ENCODE results near the gene TSEN15. TPM values are rescaled to one million over a fixed set of nuclear protein-coding genes. Genes with fewer than 3 reads are reported as not detected.

TSEN15 gene
- total and polyA plus RNA-seq, 9 of the 15 experiments (the other 6 are each of a cell fraction or from before 2014, with no cell fraction given) = 25.6 to 121 (median 91.3) TPM

GRCh38 chr1:184051485-184052193 is at the start of gene TSEN15 (continued):
- TF ChIP-seq KHSRP (IDR thresholded peaks at IDR 0.05) (no peak), HEY1 (CRISPR knock-in tag; IDR thresholded peaks at IDR 0.05; ENCODE audit: borderline replicate concordance) (no peak), ZNF696 (CRISPR knock-in tag; conservative IDR thresholded peaks at IDR 0.05) (no peak), KDM1A (IDR thresholded peaks at IDR 0.05) (0 out of 4 replicates have a peak, but pooled peaks of 1 of the 2 experiments have one; percentile 3), ZNF586 (CRISPR knock-in tag; conservative IDR thresholded peaks at IDR 0.05) (no peak), TRIM28 (IDR thresholded peaks at IDR 0.05) (no peak; the same call in 1 of the 2 replicates), HLTF (IDR thresholded peaks at IDR 0.05) (no peak; the same call in 1 of the 2 replicates), POLR3G (IDR thresholded peaks at IDR 0.05; ENCODE audit: extremely low read depth, insufficient read length, insufficient replicate concordance) (no peak), GTF2B (IDR thresholded peaks at IDR 0.05; ENCODE audit: extremely low read depth, insufficient read length) (no peak), SLC30A9 (CRISPR knock-in tag; IDR thresholded peaks at IDR 0.05) (no peak), EHMT2 (IDR thresholded peaks at IDR 0.05) (peak; percentile 40; the same call in 1 of the 2 replicates), NFE2 (IDR thresholded peaks at IDR 0.05; ENCODE audit: low read depth) (peak; percentile 25), NR4A1 (CRISPR knock-in tag; IDR thresholded peaks at IDR 0.05) (peak; percentile 94; the same call in 1 of the 2 replicates), NR4A1 (tag; IDR thresholded peaks at IDR 0.05) (peak; percentile 68; the same call in 1 of the 2 replicates), STAG1 (CRISPR knock-in tag; IDR thresholded peaks at IDR 0.05; ENCODE audit: borderline replicate concordance) (no peak), FIP1L1 (IDR thresholded peaks at IDR 0.05; ENCODE audit: low read depth, low read length, poor library complexity, severe bottlenecking) (peak; percentile 97), NR2C2 (CRISPR knock-in tag; IDR thresholded peaks at IDR 0.05) (peak; percentile 71; the same call in 1 of the 2 replicates), NR2C2 (tag; IDR thresholded peaks at IDR 0.05) (peak; percentile 96), ZBTB1 (CRISPR knock-in tag; IDR thresholded peaks at IDR 0.05; ENCODE audit: borderline replicate concordance, low read depth) (0 out of 2 replicates have a peak, but pooled peaks have one; percentile 68), GABPB1 (CRISPR knock-in tag; IDR thresholded peaks at IDR 0.05) (peak; percentile 93), SRSF7 (optimal IDR thresholded peaks at IDR 0.05; ENCODE audit: low read depth, low read length) (no peak), HDGF (IDR thresholded peaks at IDR 0.05) (no peak)
- TF ChIP-seq, protein P1, sequence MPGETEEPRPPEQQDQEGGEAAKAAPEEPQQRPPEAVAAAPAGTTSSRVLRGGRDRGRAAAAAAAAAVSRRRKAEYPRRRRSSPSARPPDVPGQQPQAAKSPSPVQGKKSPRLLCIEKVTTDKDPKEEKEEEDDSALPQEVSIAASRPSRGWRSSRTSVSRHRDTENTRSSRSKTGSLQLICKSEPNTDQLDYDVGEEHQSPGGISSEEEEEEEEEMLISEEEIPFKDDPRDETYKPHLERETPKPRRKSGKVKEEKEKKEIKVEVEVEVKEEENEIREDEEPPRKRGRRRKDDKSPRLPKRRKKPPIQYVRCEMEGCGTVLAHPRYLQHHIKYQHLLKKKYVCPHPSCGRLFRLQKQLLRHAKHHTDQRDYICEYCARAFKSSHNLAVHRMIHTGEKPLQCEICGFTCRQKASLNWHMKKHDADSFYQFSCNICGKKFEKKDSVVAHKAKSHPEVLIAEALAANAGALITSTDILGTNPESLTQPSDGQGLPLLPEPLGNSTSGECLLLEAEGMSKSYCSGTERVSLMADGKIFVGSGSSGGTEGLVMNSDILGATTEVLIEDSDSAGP (CRISPR knock-in tag; IDR thresholded peaks at IDR 0.05) = no peak
- TF ChIP-seq, protein P2, sequence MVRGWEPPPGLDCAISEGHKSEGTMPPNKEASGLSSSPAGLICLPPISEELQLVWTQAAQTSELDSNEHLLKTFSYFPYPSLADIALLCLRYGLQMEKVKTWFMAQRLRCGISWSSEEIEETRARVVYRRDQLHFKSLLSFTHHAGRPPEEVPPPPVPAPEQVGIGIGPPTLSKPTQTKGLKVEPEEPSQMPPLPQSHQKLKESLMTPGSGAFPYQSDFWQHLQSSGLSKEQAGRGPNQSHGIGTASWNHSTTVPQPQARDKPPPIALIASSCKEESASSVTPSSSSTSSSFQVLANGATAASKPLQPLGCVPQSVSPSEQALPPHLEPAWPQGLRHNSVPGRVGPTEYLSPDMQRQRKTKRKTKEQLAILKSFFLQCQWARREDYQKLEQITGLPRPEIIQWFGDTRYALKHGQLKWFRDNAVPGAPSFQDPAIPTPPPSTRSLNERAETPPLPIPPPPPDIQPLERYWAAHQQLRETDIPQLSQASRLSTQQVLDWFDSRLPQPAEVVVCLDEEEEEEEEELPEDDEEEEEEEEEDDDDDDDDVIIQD (CRISPR knock-in tag; IDR thresholded peaks at IDR 0.05) = no peak

Data from K562 (cell line).